ENCODE measurements around the gene DCAF5. TPM values are rescaled to one million over a fixed set of nuclear protein-coding genes. Genes with fewer than 3 reads are reported as not detected.

The DCAF5 gene
- total and polyA plus RNA-seq, 2 of the 8 experiments (the other 6 are each of a cell fraction or from before 2014, with no cell fraction given) = 24.3 to 31.0 TPM

GRCh38 chr14:69041783-69042182 lies 111.1 kb downstream of the DCAF5 start:
- CTCF ChIA-PET (ENCODE audit: partially characterized antibody) = interaction anchor here (1.6 to 4.9 kb wide), 3 partner anchors 15 to 131 kb away, joined by 6 to 17 read pairs (median 7); no protein-coding TSS in a partner anchor
- FAIRE-seq = no peak

More at GRCh38 chr14:69041783-69042182, 111.1 kb downstream of the DCAF5 start:
- Histone ChIP-seq H3K9ac (replicated peaks in 1 of 4; ENCODE audit: extremely low read depth in 1 of 4, low read depth in 3 of 4, low read length in 3 of 4) (no peak overlapping the region), H2BK12ac (ENCODE audit: low read depth, low read length) (no peak overlapping the region), H3K27me3 (replicated peaks in 1 of 4; ENCODE audit: control insufficient read depth in 3 of 4, extremely low read depth in 1 of 4, insufficient read depth in 3 of 4, low read length in 3 of 4) (no peaks in the 10 kb centered on the region; a peak in 1 of 7 replicates), H2AFZ (ENCODE audit: low read length) (no peak overlapping the region), H3K4ac (replicated peaks; ENCODE audit: insufficient read length, low read depth, low read length) (no peak overlapping the region), H4K8ac (ENCODE audit: extremely low read depth, insufficient read depth, low read length) (no peak overlapping the region), H2BK5ac (ENCODE audit: low read depth, low read length) (no peak overlapping the region), H4K91ac (replicated peaks; ENCODE audit: insufficient read length, low read length) (no peak overlapping the region), H2BK20ac (ENCODE audit: low read length) (no peak overlapping the region), H3K18ac (ENCODE audit: extremely low read depth, low read length) (no peak overlapping the region), H3K4me1 (replicated peaks in 1 of 4; ENCODE audit: control insufficient read depth in 3 of 4, insufficient read depth in 4 of 4, low read length in 3 of 4) (peaks cover 13 to 45% (median 23%) of the 10 kb centered on the region in 4 experiments), H3K14ac (ENCODE audit: insufficient read length) (no peak overlapping the region), H3K36me3 (ENCODE audit: control insufficient read depth in 2 of 4, insufficient read depth in 4 of 4, low read length in 3 of 4) (no peaks in the 10 kb centered on the region), H3K23ac (ENCODE audit: insufficient read length) (no peak overlapping the region), H2BK15ac (ENCODE audit: low read length) (no peak overlapping the region; the same call in 1 of the 2 replicates), H4K20me1 (replicated peaks in 1 of 2; ENCODE audit: control insufficient read depth in 1 of 2, insufficient read depth in 2 of 2, low read length in 2 of 2) (no peaks in the 10 kb centered on the region), H3K79me1 (ENCODE audit: low read depth, low read length) (no peaks in the 10 kb centered on the region), H2AK5ac (ENCODE audit: low read depth, low read length) (no peak overlapping the region), H4K5ac (ENCODE audit: insufficient read length, low read depth, low read length) (no peak overlapping the region), H3K23me2 (ENCODE audit: low read depth, low read length) (no peaks in the 10 kb centered on the region), H3K27ac (ENCODE audit: low read depth, low read length) (no peak overlapping the region), H3K9me3 (ENCODE audit: insufficient read depth in 2 of 2, low read depth in 1 of 2, low read length in 1 of 2) (no peaks in the 10 kb centered on the region), H3K4me3 (ENCODE audit: extremely low read depth in 1 of 4, insufficient read depth in 2 of 4, low read depth in 3 of 4, low read length in 4 of 4) (no peak overlapping the region), H3K4me2 (ENCODE audit: insufficient read depth in 1 of 2, low read depth in 2 of 2, low read length in 2 of 2) (no peak overlapping the region), H2BK120ac (replicated peaks; ENCODE audit: low read depth, low read length) (no peak overlapping the region), H3K79me2 (ENCODE audit: control insufficient read depth in 1 of 2, insufficient read depth in 2 of 2, low read length in 2 of 2) (no peaks in the 10 kb centered on the region), H3K56ac (replicated peaks; ENCODE audit: insufficient read length, low read depth, low read length) (no peak overlapping the region)
- POLR2A ChIA-PET (ENCODE audit: partially characterized antibody) = interaction anchor here (0.8 to 1.3 kb wide), 2 partner anchors 62 to 65 kb away, joined by 3 to 5 read pairs; partner anchors contain the start of gene ACTN1
- DNase-seq (ENCODE audit: low read depth in 1 of 2, low spot score in 2 of 2) = no peak
- 95% methylated on average over 7 of the region's 7 CpGs; no CpG with 5 or more reads in 1 of the 2 experiments for WGBS, 2 experiments (ENCODE audit: extremely low coverage in 1 of 2, insufficient coverage in 1 of 2, insufficient read length in 1 of 2, insufficient replicate concordance in 2 of 2, low coverage in 1 of 2, low lambda C conversion rate in 2 of 2, missing lambda C conversion rate in 1 of 2)
- TF ChIP-seq MAFK (IDR thresholded peaks at IDR 0.05; ENCODE audit: low read depth, low read length) (no peak), ATF3 (IDR thresholded peaks at IDR 0.05; ENCODE audit: insufficient read depth, low read depth, low read length) (no peak), YY1 (IDR thresholded peaks at IDR 0.05; ENCODE audit: low read depth, low read length) (no peak), BACH1 (IDR thresholded peaks at IDR 0.05; ENCODE audit: low read length) (no peak), BRCA1 (IDR thresholded peaks at IDR 0.05; ENCODE audit: low read depth, low read length) (no peak), CBX8 (IDR thresholded peaks at IDR 0.05; ENCODE audit: borderline replicate concordance, low read depth, low read length) (no peak), HDAC6 (IDR thresholded peaks at IDR 0.05; ENCODE audit: low read depth, low read length) (no peak), KDM4A (IDR thresholded peaks at IDR 0.05; ENCODE audit: low read depth, low read length, severe bottlenecking) (no peak), CEBPB (IDR thresholded peaks at IDR 0.05; ENCODE audit: low read depth, low read length) (no peak), TAF7 (optimal IDR thresholded peaks at IDR 0.05; ENCODE audit: borderline replicate concordance, low read depth, low read length) (no peak), CTBP2 (IDR thresholded peaks at IDR 0.05; ENCODE audit: borderline replicate concordance, insufficient read depth, insufficient read length, low read length) (no peak), SP2 (IDR thresholded peaks at IDR 0.05; ENCODE audit: low read length) (no peak)
